ENCODE data around the gene TANC1. TPM values are rescaled to one million over a fixed set of nuclear protein-coding genes. Genes with fewer than 3 reads are reported as not detected.

TANC1 gene
- total and polyA plus RNA-seq, 2 experiments from 2014 or later: 2.8 to 9.5 TPM

GRCh38 chr2:159091976-159092375 lies 123.5 kb downstream of the TANC1 start:
- Histone ChIP-seq H3K4me1 (ENCODE audit: insufficient read depth) (peaks cover 10% of the 10 kb centered on the region; the same call in 1 of the 2 replicates), H3K79me2 (replicated peaks; ENCODE audit: insufficient read depth) (no peaks in the 10 kb centered on the region), H3K9me2 (ENCODE audit: insufficient read depth) (no peaks in the 10 kb centered on the region), H3K36me3 (ENCODE audit: insufficient read depth) (no peaks in the 10 kb centered on the region; the same call in 1 of the 2 replicates), H2AFZ (no peak overlapping the region), H3K4me3 (no peak overlapping the region), H3K4me2 (no peak overlapping the region), H4K20me1 (replicated peaks; ENCODE audit: insufficient read depth) (no peaks in the 10 kb centered on the region; the same call in 1 of the 2 replicates), H3F3A (replicated peaks; ENCODE audit: low read depth) (no peaks in the 10 kb centered on the region), H3K27me3 (ENCODE audit: insufficient read depth) (no peaks in the 10 kb centered on the region), H3K27ac (ENCODE audit: low read depth) (no peak overlapping the region)
- TF ChIP-seq ZNF114 (CRISPR knock-in tag; IDR thresholded peaks at IDR 0.05) (no peak), EZH2 (IDR thresholded peaks at IDR 0.05; ENCODE audit: low read depth, unreplicated experiment) (no peak), CREB1 (CRISPR knock-in tag; IDR thresholded peaks at IDR 0.05; ENCODE audit: low read depth) (no peak), ZNF462 (CRISPR knock-in tag; IDR thresholded peaks at IDR 0.05) (no peak), NANOG (IDR thresholded peaks at IDR 0.05; ENCODE audit: borderline replicate concordance) (no peak), ETS1 (IDR thresholded peaks at IDR 0.05) (no peak), REST (IDR thresholded peaks at IDR 0.05; ENCODE audit: unreplicated experiment) (no peak), POLR2AphosphoS5 (IDR thresholded peaks at IDR 0.05; ENCODE audit: low read depth) (no peak), JUNB (IDR thresholded peaks at IDR 0.05; ENCODE audit: unreplicated experiment) (no peak), STAT1 (IDR thresholded peaks at IDR 0.05; ENCODE audit: unreplicated experiment) (no peak), EZH2phosphoT487 (IDR thresholded peaks at IDR 0.05; ENCODE audit: unreplicated experiment) (no peak)
- no peak overlapping the region for H3K4me3 Mint-ChIP-seq
- peaks cover 7% of the 10 kb centered on the region for H3K27me3 Mint-ChIP-seq (ENCODE audit: insufficient read depth, low read depth, poor library complexity)
- H3K27ac Mint-ChIP-seq: no peak overlapping the region
- DNase-seq (ENCODE audit: low spot score) (no peak), ATAC-seq (no peak)
- peaks cover 14% of the 10 kb centered on the region for H3K36me3 Mint-ChIP-seq (ENCODE audit: low read depth)
- H3K4me1 Mint-ChIP-seq: peaks cover 12% of the 10 kb centered on the region; the same call in 2 of the 3 replicates
- peaks cover 14% of the 10 kb centered on the region for H3K9me3 Mint-ChIP-seq
